CD1c-positive myeloid dendritic cell (primary cell): ENCODE results near the gene ABTB1.
"Not testable (repeated sequence)": the region's sequence is repeated elsewhere in the genome, so short reads cannot be mapped to it uniquely, and the experiment has no call there.

Source experiments
- DNase-seq: peaks from one replicate; pipeline ENCODE4 v3.0.0-alpha.2; 2016; ENCODE audit errors: extremely low spot score

ABTB1 gene

GRCh38 chr3:127647845-127648204 is 24.9 kb upstream of the ABTB1 start:
- no peak for DNase-seq

GRCh38 chr3:127650236-127650635 is 22.5 kb upstream of the ABTB1 start:
- no peak for DNase-seq

GRCh38 chr3:127651516-127652172 is 21.1 kb upstream of the ABTB1 start:
- DNase-seq: no peak

GRCh38 chr3:127652246-127652995 is 20.3 kb upstream of the ABTB1 start:
- peak; percentile 66 for DNase-seq

GRCh38 chr3:127654374-127654773 is 18.4 kb upstream of the ABTB1 start:
- no peak for DNase-seq

- DNase-seq: not testable (repeated sequence)
Measured at GRCh38 chr3:127654993-127655392, 17.8 kb upstream of the ABTB1 start.

- DNase-seq: no peak
Measured at GRCh38 chr3:127655641-127656040, 17.1 kb upstream of the ABTB1 start.

- no peak for DNase-seq
Measured at GRCh38 chr3:127656906-127657305, 15.8 kb upstream of the ABTB1 start.

GRCh38 chr3:127658234-127658633 is 14.5 kb upstream of the ABTB1 start:
- no peak for DNase-seq

- DNase-seq: no peak
Measured at GRCh38 chr3:127660621-127661251, 12.0 kb upstream of the ABTB1 start.

GRCh38 chr3:127661600-127661999 is 11.2 kb upstream of the ABTB1 start:
- DNase-seq: no peak

- no peak for DNase-seq
Measured at GRCh38 chr3:127662001-127662469, 10.7 kb upstream of the ABTB1 start.

- DNase-seq: no peak
Measured at GRCh38 chr3:127663151-127663550, 9.6 kb upstream of the ABTB1 start.

GRCh38 chr3:127665165-127665564 is 7.6 kb upstream of the ABTB1 start:
- no peak for DNase-seq

- no peak for DNase-seq
Measured at GRCh38 chr3:127665586-127665985, 7.2 kb upstream of the ABTB1 start.

GRCh38 chr3:127666676-127667075 is 6.1 kb upstream of the ABTB1 start:
- no peak for DNase-seq

- DNase-seq: no peak
Measured at GRCh38 chr3:127667119-127667681, 5.6 kb upstream of the ABTB1 start.

- no peak for DNase-seq
Measured at GRCh38 chr3:127668906-127669305, 3.8 kb upstream of the ABTB1 start.

GRCh38 chr3:127669541-127670228 is 3.1 kb upstream of the ABTB1 start:
- DNase-seq: no peak

- DNase-seq: no peak
Measured at GRCh38 chr3:127670229-127670559, 2.6 kb upstream of the ABTB1 start.

- no peak for DNase-seq
Measured at GRCh38 chr3:127670761-127671522, 1.8 kb upstream of the ABTB1 start.
